ENCODE data around the gene UBL4A. TPM values are rescaled to one million over a fixed set of nuclear protein-coding genes. Genes with fewer than 3 reads are reported as not detected.

UBL4A gene
- polyA plus RNA-seq, 3 donors from 2014 or later = 56.3 to 68.9 (median 61.2) TPM

DNA sequence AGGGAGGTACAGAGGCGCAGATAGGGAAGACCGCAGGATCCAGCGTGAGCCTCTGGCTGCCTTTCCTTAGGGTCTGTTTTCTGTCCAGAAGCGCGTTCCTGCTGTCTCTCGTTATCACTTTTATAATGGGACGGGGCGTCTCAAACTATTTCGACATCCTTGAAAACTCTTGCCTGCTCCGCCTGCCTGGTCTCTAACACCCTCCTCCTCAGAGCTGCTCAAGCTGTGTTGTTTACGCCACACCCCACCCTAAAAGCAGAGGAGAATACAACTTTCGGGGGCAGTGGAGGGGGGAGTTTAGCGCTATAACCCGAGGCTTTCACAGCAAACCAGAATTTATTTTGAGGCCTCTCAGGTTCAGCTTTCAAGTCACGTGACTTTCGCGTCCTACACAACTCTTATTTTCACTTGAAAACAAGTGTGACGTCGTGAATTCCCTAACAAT, 30.3 kb upstream of the UBL4A start:
- H3K36me3 Mint-ChIP-seq = no peaks in the 10 kb centered on the region
- DNase-seq = peak in 2 of 3 donors; percentile 43 to 60
- H3K27me3 Mint-ChIP-seq (ENCODE audit: low read depth in 3 of 3) = peaks cover 0 to 7% (median 4%) of the 10 kb centered on the region in 3 donors
- H3K4me3 Mint-ChIP-seq = peak overlapping the region; percentile 85 to 93 (median 89)
- H3K27ac Mint-ChIP-seq = peak overlapping the region; percentile 82 to 95 (median 94)
- peaks cover 0 to 2% (median 0%) of the 10 kb centered on the region in 6 donors for H3K9me3 Mint-ChIP-seq
- peaks cover 17 to 26% of the 10 kb centered on the region in 2 donors for H3K4me1 Mint-ChIP-seq

DNA sequence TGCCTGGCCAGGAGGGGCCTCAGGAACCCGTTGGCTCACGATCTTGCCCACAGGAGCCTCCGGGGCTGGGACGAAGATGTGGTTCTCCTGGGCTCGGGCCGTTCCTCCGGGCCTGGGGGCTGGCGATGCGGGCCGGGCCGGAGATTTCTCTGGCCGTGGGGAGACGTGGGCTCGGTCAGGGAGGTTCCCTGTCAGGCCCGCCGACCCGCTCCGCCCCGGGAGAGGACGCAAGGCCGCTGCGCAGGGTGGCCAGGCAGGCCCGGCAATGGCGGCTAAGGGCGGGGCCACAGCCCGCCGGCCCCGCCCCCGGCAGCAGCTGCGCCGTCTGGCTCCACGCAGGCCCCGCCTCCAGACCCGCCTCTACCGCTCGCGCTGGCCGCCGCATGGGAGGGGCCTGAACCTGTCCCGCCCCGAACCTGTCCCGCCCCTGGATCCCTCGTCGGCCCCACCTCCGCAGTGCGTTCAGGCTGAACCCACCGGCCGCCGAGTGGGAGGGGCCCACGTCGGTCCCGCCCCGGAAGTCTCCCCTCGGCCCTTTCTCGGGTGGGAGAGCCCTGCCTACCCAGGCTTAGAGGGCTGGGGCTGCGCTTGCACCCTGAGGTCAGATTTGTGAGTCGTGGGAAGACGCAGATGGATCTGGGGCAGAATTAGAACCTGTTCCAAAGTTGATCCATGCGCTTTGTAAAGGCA, 29.7 kb upstream of the UBL4A start, which contains the start of gene FAM3A:
Gene FAM3A (minus strand): TSS at position 267 of the 690 bp plus-strand sequence. CDS start 460 bp downstream, outside the sequence.
- H3K36me3 Mint-ChIP-seq = no peaks in the 10 kb centered on the region
- DNase-seq = peak; percentile 89 to 93 (median 91)
- peak within 1 kb of the TSS; percentile 83 to 95 (median 94) for H3K27ac Mint-ChIP-seq
- peak within 1 kb of the TSS; percentile 85 to 93 (median 89) for H3K4me3 Mint-ChIP-seq
- H3K27me3 Mint-ChIP-seq (ENCODE audit: low read depth in 3 of 3) = peaks cover 0 to 7% (median 4%) of the 10 kb centered on the region in 3 donors
- H3K9me3 Mint-ChIP-seq = peaks cover 0 to 2% (median 0%) of the 10 kb centered on the region in 6 donors
- peaks cover 23 to 31% of the 10 kb centered on the region in 2 donors for H3K4me1 Mint-ChIP-seq

DNA sequence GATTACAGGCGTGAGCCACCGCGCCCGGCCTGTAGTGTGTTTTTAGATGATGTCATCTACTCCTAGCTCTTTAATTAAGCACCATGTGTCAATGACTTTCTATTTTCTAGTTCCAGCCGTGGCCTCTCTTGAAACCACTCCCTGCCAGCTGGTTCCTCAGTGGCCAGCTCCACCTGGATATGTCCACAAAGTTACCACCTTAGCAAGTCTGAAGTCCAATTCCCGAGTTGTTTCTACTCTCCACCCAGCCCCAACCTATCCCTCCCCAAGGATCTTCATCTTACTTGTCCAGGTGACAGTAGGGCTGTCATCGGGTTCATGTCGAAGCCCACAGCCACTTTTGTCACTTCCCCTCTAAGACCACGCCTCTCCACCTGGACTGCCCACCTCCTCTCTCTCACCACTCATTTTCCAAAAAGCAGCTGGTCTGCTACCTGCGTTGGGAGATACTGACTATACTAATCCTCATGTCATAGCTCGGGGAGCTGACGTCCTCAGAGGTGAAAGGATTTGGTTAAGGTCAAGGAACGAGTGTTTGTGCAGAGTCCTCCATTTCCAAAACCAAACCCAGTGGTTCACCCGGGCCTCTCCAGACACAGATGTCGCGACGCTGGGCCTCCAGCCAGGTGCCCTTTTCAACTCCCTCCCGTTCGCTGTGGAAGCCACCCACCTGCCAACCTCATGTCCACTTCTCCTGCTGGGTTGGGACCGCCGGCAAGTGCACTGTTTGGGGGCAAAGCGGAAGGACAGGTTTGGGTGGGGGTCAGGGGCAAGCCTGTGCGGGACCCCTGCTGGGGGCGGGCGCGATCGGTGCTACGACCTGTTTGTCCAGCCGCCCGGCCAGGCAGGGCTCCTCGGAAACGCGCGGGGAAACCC, 28.9 kb upstream of the UBL4A start:
- Mint-ChIP-seq H3K27me3 (ENCODE audit: low read depth in 3 of 3) (peaks cover 0 to 7% (median 4%) of the 10 kb centered on the region in 3 donors), H3K9me3 (peaks cover 0 to 2% (median 0%) of the 10 kb centered on the region in 6 donors), H3K36me3 (no peaks in the 10 kb centered on the region), H3K4me3 (peak overlapping the region; percentile 73 to 93 (median 82)), H3K4me1 (peaks cover 28 to 32% of the 10 kb centered on the region in 2 donors), H3K27ac (peak overlapping the region; percentile 72 to 92 (median 82))
- DNase-seq = peak; percentile 7 to 17 (median 13)

DNA sequence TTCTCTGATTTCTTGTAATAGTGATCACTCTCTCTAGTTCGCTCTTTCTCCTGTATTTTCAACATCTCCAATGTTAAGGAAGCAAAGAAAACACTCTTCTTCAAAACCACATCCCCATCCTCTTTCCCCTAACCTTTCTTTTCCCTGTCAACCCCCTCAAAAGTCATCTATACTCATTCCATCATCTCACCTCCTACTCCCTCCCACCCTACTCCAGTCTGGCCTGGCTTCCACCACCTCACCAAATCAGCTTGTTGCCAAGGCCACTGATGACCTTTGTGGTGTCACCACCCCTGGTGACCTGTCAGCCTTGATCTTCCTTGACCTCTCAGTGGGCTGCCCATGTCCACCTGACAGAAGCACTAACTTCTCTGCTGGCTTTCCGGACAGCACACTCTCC, 27.3 kb upstream of the UBL4A start:
- H3K36me3 Mint-ChIP-seq = peaks cover 0 to 6% (median 5%) of the 10 kb centered on the region in 3 donors
- H3K4me1 Mint-ChIP-seq = peaks cover 28 to 32% of the 10 kb centered on the region in 2 donors
- H3K27ac Mint-ChIP-seq = peak overlapping the region in 5 of 6 donors; percentile 40 to 59 (median 56)
- DNase-seq = no peak
- H3K9me3 Mint-ChIP-seq = peaks cover 0 to 2% (median 0%) of the 10 kb centered on the region in 6 donors
- H3K4me3 Mint-ChIP-seq = peak overlapping the region in 3 of 5 donors; percentile 23 to 39 (median 33)
- H3K27me3 Mint-ChIP-seq (ENCODE audit: low read depth in 3 of 3) = peaks cover 2 to 7% (median 4%) of the 10 kb centered on the region in 3 donors

DNA sequence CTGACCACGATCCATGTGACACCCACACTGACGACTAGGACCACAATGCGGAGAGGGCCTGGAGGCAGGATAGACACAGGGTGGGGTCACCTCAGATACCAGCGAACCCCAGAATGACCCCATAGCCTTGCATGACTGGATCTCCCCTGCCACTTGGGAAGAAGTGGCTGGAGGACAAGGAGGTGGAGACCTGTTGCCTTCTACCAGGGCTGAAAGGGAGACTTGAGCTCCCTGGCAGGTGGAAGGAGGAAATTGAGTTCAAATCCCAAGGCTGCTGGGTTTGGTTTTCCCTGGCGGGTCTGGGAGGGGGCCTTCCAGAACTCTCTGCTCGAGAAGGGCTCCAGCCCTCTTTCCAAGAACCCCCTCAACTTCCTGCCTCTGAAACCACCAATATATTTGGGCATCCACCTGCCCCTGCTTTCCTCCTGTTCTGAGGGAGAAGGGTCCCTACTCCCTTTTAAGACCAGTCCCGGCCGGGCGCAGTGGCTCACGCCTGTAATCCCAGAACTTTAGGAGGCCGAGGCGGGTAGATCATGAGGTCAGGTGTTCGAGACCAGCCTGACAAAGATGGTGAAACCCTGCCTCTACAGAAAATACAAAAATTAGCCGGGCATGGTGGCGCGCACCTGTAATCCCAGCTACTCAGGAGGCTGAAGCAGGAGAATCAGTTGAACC, 26.6 kb upstream of the UBL4A start:
- peaks cover 2 to 7% (median 4%) of the 10 kb centered on the region in 3 donors for H3K27me3 Mint-ChIP-seq (ENCODE audit: low read depth in 3 of 3)
- peaks cover 0 to 6% (median 5%) of the 10 kb centered on the region in 3 donors for H3K36me3 Mint-ChIP-seq
- peaks cover 28 to 32% of the 10 kb centered on the region in 2 donors for H3K4me1 Mint-ChIP-seq
- H3K4me3 Mint-ChIP-seq = peak overlapping the region in 1 of 5 donors; percentile 27
- H3K9me3 Mint-ChIP-seq = peaks cover 0 to 2% (median 0%) of the 10 kb centered on the region in 6 donors
- H3K27ac Mint-ChIP-seq = no peak overlapping the region
- no peak for DNase-seq

DNA sequence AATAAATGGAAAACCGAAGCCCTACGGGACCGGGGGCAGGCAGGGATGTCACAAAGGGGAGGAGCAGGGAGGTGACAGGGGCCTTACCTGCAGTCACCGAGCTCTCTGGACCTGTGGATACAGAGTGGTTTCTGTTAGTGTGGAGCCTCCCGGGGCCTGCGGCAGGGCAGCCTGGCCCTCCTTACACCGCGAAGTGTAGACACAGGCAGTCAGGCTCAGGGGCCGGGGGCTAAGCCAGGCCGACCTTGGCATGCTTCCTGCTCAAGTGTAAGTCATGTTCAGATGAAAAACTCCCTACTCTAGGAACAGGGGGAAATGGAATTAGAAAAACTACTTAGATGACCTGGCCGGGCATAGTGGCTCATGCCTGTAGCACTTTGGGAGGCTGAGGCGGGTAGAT, 25.3 kb upstream of the UBL4A start:
- Mint-ChIP-seq H3K4me1 (peaks cover 27 to 29% of the 10 kb centered on the region in 2 donors), H3K4me3 (no peak overlapping the region), H3K36me3 (peaks cover 0 to 6% (median 5%) of the 10 kb centered on the region in 3 donors), H3K27me3 (ENCODE audit: low read depth in 3 of 3) (peaks cover 2 to 7% (median 4%) of the 10 kb centered on the region in 3 donors), H3K9me3 (peaks cover 0 to 2% (median 0%) of the 10 kb centered on the region in 6 donors), H3K27ac (peak overlapping the region in 4 of 6 donors; percentile 34 to 67 (median 65))
- no peak for DNase-seq

DNA sequence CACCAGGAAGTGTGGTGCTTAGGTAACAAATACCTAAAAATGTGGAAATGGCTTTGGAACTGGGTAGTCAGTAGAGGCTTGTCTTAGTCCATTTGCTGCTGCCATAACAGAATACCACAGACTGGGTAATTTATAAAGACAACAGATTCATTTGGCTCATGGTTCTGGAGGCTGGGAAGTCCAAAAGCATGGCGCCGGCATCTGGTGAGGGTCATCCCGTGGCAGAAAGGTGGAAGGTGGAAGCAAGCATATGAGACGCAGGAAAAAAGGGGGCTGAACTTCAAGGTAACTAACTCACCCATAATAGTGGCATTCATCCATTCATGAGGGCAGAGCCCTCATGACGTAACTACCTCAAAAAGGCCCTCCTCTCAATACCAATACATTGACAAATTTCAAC, 23.0 kb upstream of the UBL4A start:
- Mint-ChIP-seq H3K4me1 (peaks cover 13 to 15% of the 10 kb centered on the region in 2 donors), H3K36me3 (peaks cover 0 to 6% (median 5%) of the 10 kb centered on the region in 3 donors), H3K4me3 (no peak overlapping the region), H3K27ac (no peak overlapping the region), H3K9me3 (peaks cover 0 to 2% (median 0%) of the 10 kb centered on the region in 6 donors), H3K27me3 (ENCODE audit: low read depth in 3 of 3) (peaks cover 2 to 5% (median 2%) of the 10 kb centered on the region in 3 donors)
- no peak for DNase-seq

DNA sequence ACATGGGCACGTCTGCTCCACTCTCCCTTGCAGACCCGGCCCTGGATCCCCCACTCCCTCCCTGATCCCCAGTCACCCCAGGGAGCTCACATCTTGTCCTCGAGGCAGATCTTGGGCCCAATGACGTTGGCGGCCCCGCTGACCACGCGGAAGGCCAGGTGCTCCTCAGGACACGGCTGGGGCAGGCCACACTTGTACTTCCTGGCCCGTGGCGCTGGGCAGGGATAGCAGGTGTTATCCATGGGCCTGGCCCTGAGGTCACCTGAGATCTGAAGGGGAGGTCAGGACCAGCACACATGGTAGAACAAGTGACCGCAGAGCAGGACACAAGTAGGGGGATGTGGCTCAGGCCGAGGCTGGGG, 21.9 kb upstream of the UBL4A start:
- Mint-ChIP-seq H3K9me3 (no peaks in the 10 kb centered on the region), H3K27me3 (ENCODE audit: low read depth in 3 of 3) (peaks cover 2 to 5% (median 2%) of the 10 kb centered on the region in 3 donors), H3K27ac (no peak overlapping the region), H3K4me3 (no peak overlapping the region), H3K36me3 (peaks cover 0 to 6% (median 5%) of the 10 kb centered on the region in 3 donors), H3K4me1 (peaks cover 9 to 13% of the 10 kb centered on the region in 2 donors)
- no peak for DNase-seq

DNA sequence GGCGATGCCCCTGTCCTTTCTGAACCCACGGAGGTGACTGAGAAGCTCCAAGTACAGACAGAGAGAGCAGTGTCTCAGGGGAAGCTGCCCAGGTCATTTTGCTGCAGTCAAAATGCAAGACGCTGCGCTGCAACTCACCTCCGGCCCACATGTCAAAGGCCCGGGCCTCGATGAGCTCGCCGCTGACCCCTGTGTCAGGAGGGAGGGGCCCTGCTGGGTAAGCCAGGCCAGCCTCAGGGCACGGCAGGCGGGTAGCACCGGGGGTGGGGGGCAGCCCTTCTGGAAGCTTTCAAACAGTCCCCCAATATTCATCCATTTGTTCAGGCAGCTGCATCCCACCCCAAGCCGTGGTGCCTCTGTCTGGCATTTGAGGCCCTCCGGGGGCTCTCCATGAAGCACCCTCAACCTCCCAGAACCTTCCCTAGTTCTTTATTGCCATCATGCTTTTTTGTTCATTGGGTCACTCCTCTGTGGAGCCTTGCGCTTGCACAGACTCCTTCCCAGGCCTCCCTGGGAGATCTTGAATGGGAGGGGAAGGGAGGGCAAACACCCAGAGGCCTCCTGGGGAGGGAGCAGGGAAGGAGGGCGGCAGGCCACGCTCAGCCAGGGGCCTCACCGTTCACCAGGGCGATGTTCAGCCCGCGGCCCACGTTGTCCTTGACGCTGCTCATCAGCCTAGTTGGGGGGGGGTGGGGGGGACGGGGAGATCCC, 21.4 kb upstream of the UBL4A start:
- Mint-ChIP-seq H3K9me3 (no peaks in the 10 kb centered on the region), H3K4me3 (no peak overlapping the region), H3K4me1 (peaks cover 9 to 13% of the 10 kb centered on the region in 2 donors), H3K27me3 (ENCODE audit: low read depth in 3 of 3) (peaks cover 2 to 5% (median 4%) of the 10 kb centered on the region in 3 donors), H3K36me3 (peaks cover 0 to 6% (median 5%) of the 10 kb centered on the region in 3 donors), H3K27ac (no peak overlapping the region)
- no peak for DNase-seq

DNA sequence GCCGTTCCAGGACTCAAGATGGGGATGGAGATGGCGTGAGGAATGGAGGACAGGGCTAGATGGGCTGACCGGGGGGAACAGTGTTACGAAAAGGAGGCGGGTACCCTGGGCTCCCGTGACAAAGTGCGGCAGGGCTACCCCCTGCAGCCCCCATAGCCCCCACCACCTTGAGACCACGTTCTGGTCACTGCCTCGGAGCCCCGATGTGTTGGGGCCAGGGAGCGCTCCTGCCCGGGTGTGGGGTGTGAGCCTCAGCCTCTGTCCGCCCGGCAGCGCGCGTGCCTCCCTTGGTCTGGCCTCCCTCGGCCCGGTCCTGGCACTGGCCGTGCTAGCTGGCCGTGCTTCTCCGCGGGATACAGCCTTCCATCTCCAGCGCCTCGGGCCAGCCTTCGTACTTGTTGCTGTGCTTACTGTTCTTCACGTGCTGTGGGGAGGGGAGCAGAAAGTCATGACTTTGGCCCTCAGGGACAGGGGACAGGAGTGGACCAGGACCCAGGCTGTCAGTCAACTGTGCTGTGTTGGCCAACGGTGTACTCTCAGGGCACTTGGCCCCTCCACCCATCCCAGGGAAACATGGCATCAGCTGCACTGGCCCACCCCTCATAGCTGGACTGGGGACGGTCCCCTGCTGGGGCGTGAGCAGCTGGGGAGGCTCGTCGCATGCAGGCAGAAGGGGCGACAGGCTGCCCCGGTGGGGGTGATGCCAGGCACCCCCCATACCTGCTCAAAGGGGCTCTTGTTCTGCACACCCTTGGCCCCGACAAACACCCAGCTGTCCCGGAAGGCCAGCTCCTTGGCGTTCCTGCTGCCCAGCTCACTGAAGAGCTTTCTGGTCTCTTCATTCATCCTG, 20.3 kb upstream of the UBL4A start:
- H3K4me3 Mint-ChIP-seq = no peak overlapping the region
- H3K36me3 Mint-ChIP-seq = peaks cover 0 to 6% (median 5%) of the 10 kb centered on the region in 3 donors
- no peak overlapping the region for H3K27ac Mint-ChIP-seq
- H3K4me1 Mint-ChIP-seq = peaks cover 7 to 11% of the 10 kb centered on the region in 2 donors
- peaks cover 2 to 5% (median 4%) of the 10 kb centered on the region in 3 donors for H3K27me3 Mint-ChIP-seq (ENCODE audit: low read depth in 3 of 3)
- no peaks in the 10 kb centered on the region for H3K9me3 Mint-ChIP-seq
- no peak for DNase-seq

DNA sequence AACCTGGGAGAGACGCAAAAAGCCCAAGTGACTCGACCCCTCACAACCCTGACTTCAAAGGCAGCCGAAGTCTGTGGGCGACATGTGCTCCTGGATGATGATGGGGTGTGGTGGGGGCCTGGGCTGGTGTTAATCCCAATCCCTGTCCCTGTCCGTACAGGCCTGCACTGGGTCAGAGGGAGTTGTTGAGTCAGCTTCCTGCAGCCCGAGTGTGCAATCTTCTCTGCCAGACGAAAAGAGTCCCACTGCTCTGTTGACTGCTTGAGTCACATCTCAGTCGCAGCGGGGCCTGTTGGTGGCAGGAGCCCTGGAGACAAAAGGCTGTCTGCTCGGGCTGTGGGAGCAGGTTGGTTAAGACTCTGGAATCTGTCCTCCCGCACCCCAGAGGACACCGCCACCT, 19.3 kb upstream of the UBL4A start:
- H3K36me3 Mint-ChIP-seq = peaks cover 0 to 6% (median 5%) of the 10 kb centered on the region in 3 donors
- peaks cover 2 to 5% (median 4%) of the 10 kb centered on the region in 3 donors for H3K27me3 Mint-ChIP-seq (ENCODE audit: low read depth in 3 of 3)
- H3K4me1 Mint-ChIP-seq = peaks cover 0 to 2% of the 10 kb centered on the region in 2 donors
- H3K4me3 Mint-ChIP-seq = no peak overlapping the region
- H3K27ac Mint-ChIP-seq = no peak overlapping the region
- no peak for DNase-seq
- no peaks in the 10 kb centered on the region for H3K9me3 Mint-ChIP-seq

DNA sequence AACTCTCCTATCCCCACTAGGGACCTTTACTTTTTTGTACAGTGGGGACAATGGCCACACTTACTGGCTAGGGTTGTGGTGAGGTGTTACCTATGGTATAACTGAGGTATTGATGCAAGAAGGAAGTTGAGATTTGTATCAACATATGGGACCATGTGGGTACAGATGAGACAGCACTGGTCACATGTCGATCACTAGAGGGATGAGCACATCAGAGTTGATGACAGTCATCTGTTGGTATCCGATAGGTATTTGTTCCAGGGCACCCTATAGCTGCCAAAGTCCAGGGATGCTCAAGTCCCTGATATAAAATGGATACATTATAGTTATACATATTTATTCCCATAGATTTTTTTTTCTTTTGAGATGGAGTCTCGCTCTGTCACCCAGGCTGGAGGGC, 16.6 kb upstream of the UBL4A start:
- H3K4me1 Mint-ChIP-seq = no peaks in the 10 kb centered on the region

More for the DNA sequence above, 16.6 kb upstream of the UBL4A start:
- Mint-ChIP-seq H3K27ac (no peak overlapping the region), H3K9me3 (no peaks in the 10 kb centered on the region), H3K36me3 (no peaks in the 10 kb centered on the region), H3K4me3 (no peak overlapping the region), H3K27me3 (ENCODE audit: low read depth in 3 of 3) (peaks cover 1 to 7% (median 4%) of the 10 kb centered on the region in 3 donors)
- DNase-seq = no peak
